HepG2 (cell line): ENCODE results near the gene SQSTM1. TPM values are rescaled to one million over a fixed set of nuclear protein-coding genes. Genes with fewer than 3 reads are reported as not detected.

Experiments used
- CERS6 ChIP-seq: sonication (generic); formaldehyde crosslinking; IDR thresholded peaks from 2 replicates; pipeline ENCODE4 v1.5.0; 2020; ENCODE audit warnings: missing genetic modification reagents
- DNMT1 ChIP-seq: sonication (generic); formaldehyde crosslinking; IDR thresholded peaks from 2 replicates; pipeline ENCODE4 v1.5.1; 2020; ENCODE audit warnings: mild to moderate bottlenecking, missing genetic modification reagents
- ERF ChIP-seq: IDR thresholded peaks from 2 replicates; pipeline ENCODE4 v1.6.1; 2018; ENCODE audit warnings: missing biosample characterization, missing genetic modification reagents
- HMG20A ChIP-seq: IDR thresholded peaks from 2 replicates; pipeline ENCODE4 v1.6.1; 2016; ENCODE audit warnings: borderline replicate concordance
- KIAA2018 ChIP-seq: sonication (generic); formaldehyde crosslinking; IDR thresholded peaks from 2 replicates; pipeline ENCODE4 v1.5.0; 2020; ENCODE audit warnings: mild to moderate bottlenecking, missing genetic modification reagents, borderline replicate concordance
- NFAT5 ChIP-seq: sonication (generic); formaldehyde crosslinking; IDR thresholded peaks from 2 replicates; pipeline ENCODE4 v1.4.0; 2020; ENCODE audit warnings: missing genetic modification reagents
- NFYC ChIP-seq: IDR thresholded peaks from 2 replicates; pipeline ENCODE4 v1.6.1; 2016; ENCODE audit warnings: missing genetic modification reagents, missing compliant biosample characterization
- RBM39 ChIP-seq: fragments of 200-400 bp; formaldehyde crosslinking; IDR thresholded peaks from one replicate; pipeline ENCODE4 v1.6.1; 2018; ENCODE audit warnings: antibody characterized with exemption, mild to moderate bottlenecking, low read depth, low read length; ENCODE audit not compliant: poor library complexity, severe bottlenecking
- SNAI1 ChIP-seq: sonication (generic); formaldehyde crosslinking; IDR thresholded peaks from 2 replicates; pipeline ENCODE4 v1.5.0; 2020; ENCODE audit warnings: mild to moderate bottlenecking, missing genetic modification reagents, borderline replicate concordance
- ZFP82 ChIP-seq: sonication (generic); formaldehyde crosslinking; IDR thresholded peaks from 2 replicates; pipeline ENCODE4 v1.5.1; 2020; ENCODE audit warnings: mild to moderate bottlenecking, missing genetic modification reagents, borderline replicate concordance
- ZNF101 ChIP-seq: sonication (generic); formaldehyde crosslinking; IDR thresholded peaks from 2 replicates; pipeline ENCODE4 v1.4.0; 2020; ENCODE audit warnings: mild to moderate bottlenecking, low read depth, missing genetic modification reagents, borderline replicate concordance
- ZNF17 ChIP-seq: sonication (generic); formaldehyde crosslinking; IDR thresholded peaks from 2 replicates; pipeline ENCODE4 v1.5.0; 2020; ENCODE audit warnings: mild to moderate bottlenecking, missing genetic modification reagents
- ZNF230 ChIP-seq: sonication (generic); formaldehyde crosslinking; IDR thresholded peaks from 2 replicates; pipeline ENCODE4 v1.4.0; 2020; ENCODE audit warnings: mild to moderate bottlenecking, missing genetic modification reagents
- ZNF296 ChIP-seq: sonication (generic); formaldehyde crosslinking; conservative IDR thresholded peaks from 2 replicates; pipeline ENCODE4 v1.5.0; 2020; ENCODE audit warnings: mild to moderate bottlenecking, missing genetic modification reagents
- polyA plus RNA-seq, 8 experiments: library from polyadenylated mRNA; depleted of rRNA in 3 of 8; stranded (reverse) in 7 of 8; unstranded in 1 of 8; fragments of >200 nt; fragmentation: Illumina TruSeq in 4 of 8; extraction: Trizol in 4 of 8; gene quantifications; 2 replicates each; pipeline versions ENCODE4 v1.2.1 to v1.2.3, GENCODE V29; 2011 to 2016; ENCODE audit warnings: low read depth in 4 of 8, missing spikeins in 1 of 8, mixed read lengths in 1 of 8; ENCODE audit not compliant: insufficient read depth in 1 of 8
- total RNA-seq, 5 experiments: library from RNA; depleted of rRNA; stranded (reverse); fragments of >200 nt; fragmentation: Illumina TruSeq; extraction: Trizol; gene quantifications; 2 replicates each; pipeline ENCODE4 v1.2.3, GENCODE V29; 2016; ENCODE audit warnings: low read depth in 1 of 5

The SQSTM1 gene
- total and polyA plus RNA-seq, 2 of the 13 experiments (the other 11 are each of a cell fraction or from before 2014, with no cell fraction given): 90.9 to 160 TPM

- TF ChIP-seq ZNF230 (CRISPR knock-in tag) (peak; percentile 72; the same call in 1 of the 2 replicates), ZNF101 (CRISPR knock-in tag) (no peak), NFAT5 (0 out of 2 replicates have a peak, but pooled peaks have one; percentile 71), ZNF296 (CRISPR knock-in tag) (no peak), HMG20A (no peak), ZNF17 (CRISPR knock-in tag) (no peak), CERS6 (CRISPR knock-in tag) (no peak), RBM39 (no peak), DNMT1 (CRISPR knock-in tag) (no peak), ZFP82 (no peak; the same call in 1 of the 2 replicates), ERF (CRISPR knock-in tag) (0 out of 2 replicates have a peak, but pooled peaks have one; percentile 50), SNAI1 (CRISPR knock-in tag) (peak; percentile 88; the same call in 1 of the 2 replicates), NFYC (CRISPR knock-in tag) (no peak), KIAA2018 (CRISPR knock-in tag) (no peak)
These were observed 38.1 kb downstream of the SQSTM1 start, which contains the start of gene MRNIP (continued) for GRCh38 chr5:179858586-179859427.
